Measurements from ENCODE around the gene C11orf58.

Gene C11orf58

DNA sequence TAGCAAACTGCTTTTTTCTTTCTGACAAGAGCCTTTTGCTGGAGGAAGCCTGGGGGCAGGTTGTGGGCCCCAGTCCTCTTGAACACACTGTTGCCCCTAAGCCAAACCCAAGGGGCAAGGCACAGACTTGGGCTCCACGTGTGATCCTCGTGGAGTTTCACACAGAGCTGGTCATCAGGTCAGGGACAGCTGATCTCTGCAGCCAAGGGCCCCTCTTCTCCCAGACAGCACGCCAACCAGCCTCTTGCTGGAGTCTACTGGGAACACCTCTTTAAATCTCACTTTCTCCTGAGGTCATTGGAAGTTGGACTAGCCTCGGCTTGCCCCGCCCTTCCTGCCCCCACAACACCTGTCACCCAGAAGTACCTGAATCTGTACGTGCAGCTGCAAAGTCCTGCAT, 39.8 kb downstream of the C11orf58 start:
- H3K36me3 ChIP-seq = peaks cover 39% of the 10 kb centered on the region
- no peak overlapping the region for H3K4me3 ChIP-seq (ENCODE audit: low read depth, low read length)
- no peak for TF ChIP-seq CTCF (IDR thresholded peaks at IDR 0.05; ENCODE audit: low read depth, low read length)
- DNase-seq = no peak
- H3K27ac ChIP-seq = no peak overlapping the region
- no peaks in the 10 kb centered on the region for H3K9me3 ChIP-seq (ENCODE audit: severe bottlenecking)
- no peaks in the 10 kb centered on the region for H3K27me3 ChIP-seq (ENCODE audit: insufficient read depth, low read depth, severe bottlenecking)

DNA sequence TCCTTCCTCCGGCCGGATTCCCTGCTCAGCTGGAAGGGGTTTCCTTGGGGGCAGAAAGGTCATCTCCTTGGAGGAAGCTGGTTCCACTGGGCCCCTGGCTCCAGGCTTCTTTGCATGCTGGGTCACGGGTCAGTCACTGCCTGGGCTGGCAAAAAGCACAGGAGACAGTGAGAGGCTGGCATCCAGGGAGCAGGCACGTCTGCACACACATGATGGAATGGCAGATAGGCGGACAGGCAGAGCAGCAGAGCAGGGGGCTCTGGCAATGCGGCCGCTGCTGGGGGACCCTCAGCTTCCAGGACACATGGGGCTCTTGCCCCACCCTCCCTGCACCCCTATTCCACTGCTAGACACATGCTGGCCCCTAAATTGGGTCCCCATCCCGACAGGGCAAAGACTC, 40.4 kb downstream of the C11orf58 start:
- Histone ChIP-seq H3K27ac (no peak overlapping the region), H3K36me3 (peaks cover 45% of the 10 kb centered on the region), H3K4me3 (ENCODE audit: low read depth, low read length) (no peak overlapping the region), H3K27me3 (ENCODE audit: insufficient read depth, low read depth, severe bottlenecking) (no peaks in the 10 kb centered on the region), H3K9me3 (ENCODE audit: severe bottlenecking) (no peaks in the 10 kb centered on the region)
- TF ChIP-seq CTCF (IDR thresholded peaks at IDR 0.05; ENCODE audit: low read depth, low read length) = no peak
- no peak for DNase-seq

DNA sequence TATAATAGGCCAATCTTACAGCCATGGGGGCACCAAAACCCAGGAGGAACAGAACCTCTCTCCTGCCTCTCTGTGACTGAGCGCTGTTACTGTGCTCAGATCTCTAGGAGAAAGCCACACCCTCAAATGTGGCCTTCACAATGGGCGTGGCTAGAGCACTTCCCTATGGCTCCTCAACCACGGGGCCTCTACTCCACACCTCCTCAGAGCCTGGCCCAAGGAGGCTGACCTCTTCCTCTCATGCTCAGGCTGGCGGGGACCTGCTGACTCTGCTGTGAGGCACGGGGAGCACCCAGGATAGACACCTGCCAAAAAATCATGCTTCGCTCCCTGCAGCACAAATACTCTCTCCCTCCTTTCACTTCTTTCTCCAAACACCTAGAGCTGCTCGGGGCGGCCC, 41.0 kb downstream of the C11orf58 start:
- Histone ChIP-seq H3K4me3 (ENCODE audit: low read depth, low read length) (no peak overlapping the region), H3K27me3 (ENCODE audit: insufficient read depth, low read depth, severe bottlenecking) (no peaks in the 10 kb centered on the region), H3K9me3 (ENCODE audit: severe bottlenecking) (no peaks in the 10 kb centered on the region), H3K27ac (no peak overlapping the region), H3K36me3 (peaks cover 46% of the 10 kb centered on the region)
- TF ChIP-seq CTCF (IDR thresholded peaks at IDR 0.05; ENCODE audit: low read depth, low read length) = no peak
- DNase-seq = no peak

GRCh38 chr11:16780146-16780545, 41.7 kb downstream of the C11orf58 start:
- no peak for TF ChIP-seq CTCF (IDR thresholded peaks at IDR 0.05; ENCODE audit: low read depth, low read length)
- peaks cover 48% of the 10 kb centered on the region for H3K36me3 ChIP-seq
- H3K9me3 ChIP-seq (ENCODE audit: severe bottlenecking) = no peaks in the 10 kb centered on the region

GRCh38 chr11:16780698-16781550, 42.5 kb downstream of the C11orf58 start:
- no peaks in the 10 kb centered on the region for H3K9me3 ChIP-seq (ENCODE audit: severe bottlenecking)
- DNase-seq = no peak
- H3K4me3 ChIP-seq (ENCODE audit: low read depth, low read length) = no peak overlapping the region
- no peaks in the 10 kb centered on the region for H3K27me3 ChIP-seq (ENCODE audit: insufficient read depth, low read depth, severe bottlenecking)
- TF ChIP-seq CTCF (IDR thresholded peaks at IDR 0.05; ENCODE audit: low read depth, low read length) = no peak
- peaks cover 48% of the 10 kb centered on the region for H3K36me3 ChIP-seq
- no peak overlapping the region for H3K27ac ChIP-seq

More at GRCh38 chr11:16780146-16780545, 41.7 kb downstream of the C11orf58 start:
- Histone ChIP-seq H3K27me3 (ENCODE audit: insufficient read depth, low read depth, severe bottlenecking) (no peaks in the 10 kb centered on the region), H3K4me3 (ENCODE audit: low read depth, low read length) (no peak overlapping the region), H3K27ac (no peak overlapping the region)
- DNase-seq = no peak
